ENCODE data around the gene LNX1. TPM values are rescaled to one million over a fixed set of nuclear protein-coding genes. Genes with fewer than 3 reads are reported as not detected.

LNX1 gene
- total and polyA plus RNA-seq, 10 of the 15 experiments (the other 5 are each of a cell fraction or from before 2014, with no cell fraction given), result 0.72 to 1.4 (median 1.0) TPM

DNA sequence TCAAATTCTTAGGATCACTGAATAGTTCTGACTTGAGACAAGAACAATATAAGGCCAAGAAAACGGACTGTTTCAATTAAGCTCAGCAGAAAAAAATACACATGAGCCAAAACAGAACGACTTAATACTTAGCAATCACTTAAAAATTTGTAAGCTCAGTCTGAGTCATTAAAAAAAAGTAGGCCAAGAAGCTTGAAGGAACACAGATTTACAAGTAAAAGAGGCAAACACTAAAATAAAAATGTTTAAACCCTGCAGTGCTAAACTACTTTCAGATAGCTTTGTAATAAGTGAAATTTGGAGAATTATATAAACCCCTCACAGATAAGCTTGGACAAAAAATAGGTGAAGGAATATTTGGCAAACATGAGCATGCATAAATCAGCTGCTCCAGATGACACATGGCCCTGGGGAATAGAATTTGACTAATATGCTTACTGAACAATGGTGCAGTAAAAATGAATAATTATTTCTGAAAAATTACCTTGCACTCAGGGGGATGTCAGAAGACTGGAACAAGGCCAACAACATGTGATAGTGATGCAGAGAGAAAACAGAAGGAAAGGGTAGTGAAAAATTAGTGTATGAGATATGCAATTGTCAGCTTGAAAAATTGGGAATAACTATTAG lies 49.6 kb downstream of the LNX1 start:
- RAD21 ChIA-PET (ENCODE audit: unreplicated experiment), result interaction anchor here (0.9 to 2.2 kb wide), 6 partner anchors 9 to 163 kb away, joined by 3 to 18 read pairs (median 5); no protein-coding TSS in a partner anchor
- Histone ChIP-seq H3K4me3 (no peak overlapping the region), H3K4me2 (ENCODE audit: control insufficient read depth, insufficient read depth) (no peak overlapping the region), H3K79me2 (ENCODE audit: control insufficient read depth, insufficient read depth, low read length) (no peaks in the 10 kb centered on the region), H3K27me3 (replicated peaks in 1 of 2; ENCODE audit: control insufficient read depth in 2 of 2, insufficient read depth in 2 of 2, low read length in 1 of 2) (no peaks in the 10 kb centered on the region), H3K9ac (ENCODE audit: control insufficient read depth, insufficient read depth, low read length) (no peak overlapping the region), H3K9me3 (replicated peaks; ENCODE audit: control insufficient read depth, insufficient read depth, low read length) (no peaks in the 10 kb centered on the region), H3K36me3 (ENCODE audit: control insufficient read depth in 2 of 2, insufficient read depth in 2 of 2, low read length in 1 of 2) (no peaks in the 10 kb centered on the region), H4K20me1 (ENCODE audit: control insufficient read depth, insufficient read depth) (no peaks in the 10 kb centered on the region), H3K4me1 (ENCODE audit: control insufficient read depth, insufficient read depth, low read length) (no peaks in the 10 kb centered on the region), H2AFZ (ENCODE audit: control insufficient read depth, low read depth, low read length) (no peak overlapping the region), H3K27ac (ENCODE audit: control insufficient read depth, insufficient read depth) (no peak overlapping the region)
- DNase-seq (ENCODE audit: low read depth, low spot score) (no peak), FAIRE-seq (no peak), ATAC-seq (peak; percentile 61)
- POLR2A ChIA-PET, result interaction anchor here (0.9 to 1.7 kb wide), 4 partner anchors 12 to 104 kb away, joined by 3 to 6 read pairs (median 4); no protein-coding TSS in a partner anchor
- intact Hi-C loops (cut with micrococcal nuclease; ENCODE audit: unreplicated experiment), result no loop called here
- CTCF ChIA-PET, result interaction anchor here (0.6 to 1.3 kb wide), 7 partner anchors 9 to 475 kb away, joined by 3 to 5 read pairs (median 3); no protein-coding TSS in a partner anchor
- SMC1A ChIA-PET (ENCODE audit: uncharacterized antibody, unreplicated experiment), result interaction anchor here (0.7 to 2.7 kb wide), 11 partner anchors 13 to 110 kb away, joined by 3 to 10 read pairs (median 3); no protein-coding TSS in a partner anchor
- 0% methylated on average over 2 of the region's 2 CpGs for WGBS (ENCODE audit: insufficient coverage, insufficient replicate concordance, low lambda C conversion rate, missing lambda C conversion rate)
- in situ Hi-C loops (cut with MboI), result no loop called here
- BruUV-seq (replicated peaks), result no TSS peak
- 0 out of 4 replicates have a peak, but pooled peaks of 1 of the 2 experiments have one; percentile 26 for TF ChIP-seq IKZF2 (IDR thresholded peaks at IDR 0.05)
- TF ChIP-seq, protein P1, sequence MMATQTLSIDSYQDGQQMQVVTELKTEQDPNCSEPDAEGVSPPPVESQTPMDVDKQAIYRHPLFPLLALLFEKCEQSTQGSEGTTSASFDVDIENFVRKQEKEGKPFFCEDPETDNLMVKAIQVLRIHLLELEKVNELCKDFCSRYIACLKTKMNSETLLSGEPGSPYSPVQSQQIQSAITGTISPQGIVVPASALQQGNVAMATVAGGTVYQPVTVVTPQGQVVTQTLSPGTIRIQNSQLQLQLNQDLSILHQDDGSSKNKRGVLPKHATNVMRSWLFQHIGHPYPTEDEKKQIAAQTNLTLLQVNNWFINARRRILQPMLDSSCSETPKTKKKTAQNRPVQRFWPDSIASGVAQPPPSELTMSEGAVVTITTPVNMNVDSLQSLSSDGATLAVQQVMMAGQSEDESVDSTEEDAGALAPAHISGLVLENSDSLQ (IDR thresholded peaks at IDR 0.05), result peak; percentile 33; the same call in 1 of the 2 replicates
- TF ChIP-seq MEF2B (IDR thresholded peaks at IDR 0.05; ENCODE audit: partially characterized antibody, poor library complexity, severe bottlenecking), result peak; percentile 87
- TF ChIP-seq, protein P2, sequence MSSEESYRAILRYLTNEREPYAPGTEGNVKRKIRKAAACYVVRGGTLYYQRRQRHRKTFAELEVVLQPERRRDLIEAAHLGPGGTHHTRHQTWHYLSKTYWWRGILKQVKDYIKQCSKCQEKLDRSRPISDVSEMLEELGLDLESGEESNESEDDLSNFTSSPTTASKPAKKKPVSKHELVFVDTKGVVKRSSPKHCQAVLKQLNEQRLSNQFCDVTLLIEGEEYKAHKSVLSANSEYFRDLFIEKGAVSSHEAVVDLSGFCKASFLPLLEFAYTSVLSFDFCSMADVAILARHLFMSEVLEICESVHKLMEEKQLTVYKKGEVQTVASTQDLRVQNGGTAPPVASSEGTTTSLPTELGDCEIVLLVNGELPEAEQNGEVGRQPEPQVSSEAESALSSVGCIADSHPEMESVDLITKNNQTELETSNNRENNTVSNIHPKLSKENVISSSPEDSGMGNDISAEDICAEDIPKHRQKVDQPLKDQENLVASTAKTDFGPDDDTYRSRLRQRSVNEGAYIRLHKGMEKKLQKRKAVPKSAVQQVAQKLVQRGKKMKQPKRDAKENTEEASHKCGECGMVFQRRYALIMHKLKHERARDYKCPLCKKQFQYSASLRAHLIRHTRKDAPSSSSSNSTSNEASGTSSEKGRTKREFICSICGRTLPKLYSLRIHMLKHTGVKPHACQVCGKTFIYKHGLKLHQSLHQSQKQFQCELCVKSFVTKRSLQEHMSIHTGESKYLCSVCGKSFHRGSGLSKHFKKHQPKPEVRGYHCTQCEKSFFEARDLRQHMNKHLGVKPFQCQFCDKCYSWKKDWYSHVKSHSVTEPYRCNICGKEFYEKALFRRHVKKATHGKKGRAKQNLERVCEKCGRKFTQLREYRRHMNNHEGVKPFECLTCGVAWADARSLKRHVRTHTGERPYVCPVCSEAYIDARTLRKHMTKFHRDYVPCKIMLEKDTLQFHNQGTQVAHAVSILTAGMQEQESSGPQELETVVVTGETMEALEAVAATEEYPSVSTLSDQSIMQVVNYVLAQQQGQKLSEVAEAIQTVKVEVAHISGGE (CRISPR knock-in tag; IDR thresholded peaks at IDR 0.05), result no peak
- TF ChIP-seq POU2F2 (IDR thresholded peaks at IDR 0.05; ENCODE audit: borderline replicate concordance, low read depth, low read length), result peak; percentile 53; the same call in 1 of the 3 replicates
- TF ChIP-seq, protein P3, sequence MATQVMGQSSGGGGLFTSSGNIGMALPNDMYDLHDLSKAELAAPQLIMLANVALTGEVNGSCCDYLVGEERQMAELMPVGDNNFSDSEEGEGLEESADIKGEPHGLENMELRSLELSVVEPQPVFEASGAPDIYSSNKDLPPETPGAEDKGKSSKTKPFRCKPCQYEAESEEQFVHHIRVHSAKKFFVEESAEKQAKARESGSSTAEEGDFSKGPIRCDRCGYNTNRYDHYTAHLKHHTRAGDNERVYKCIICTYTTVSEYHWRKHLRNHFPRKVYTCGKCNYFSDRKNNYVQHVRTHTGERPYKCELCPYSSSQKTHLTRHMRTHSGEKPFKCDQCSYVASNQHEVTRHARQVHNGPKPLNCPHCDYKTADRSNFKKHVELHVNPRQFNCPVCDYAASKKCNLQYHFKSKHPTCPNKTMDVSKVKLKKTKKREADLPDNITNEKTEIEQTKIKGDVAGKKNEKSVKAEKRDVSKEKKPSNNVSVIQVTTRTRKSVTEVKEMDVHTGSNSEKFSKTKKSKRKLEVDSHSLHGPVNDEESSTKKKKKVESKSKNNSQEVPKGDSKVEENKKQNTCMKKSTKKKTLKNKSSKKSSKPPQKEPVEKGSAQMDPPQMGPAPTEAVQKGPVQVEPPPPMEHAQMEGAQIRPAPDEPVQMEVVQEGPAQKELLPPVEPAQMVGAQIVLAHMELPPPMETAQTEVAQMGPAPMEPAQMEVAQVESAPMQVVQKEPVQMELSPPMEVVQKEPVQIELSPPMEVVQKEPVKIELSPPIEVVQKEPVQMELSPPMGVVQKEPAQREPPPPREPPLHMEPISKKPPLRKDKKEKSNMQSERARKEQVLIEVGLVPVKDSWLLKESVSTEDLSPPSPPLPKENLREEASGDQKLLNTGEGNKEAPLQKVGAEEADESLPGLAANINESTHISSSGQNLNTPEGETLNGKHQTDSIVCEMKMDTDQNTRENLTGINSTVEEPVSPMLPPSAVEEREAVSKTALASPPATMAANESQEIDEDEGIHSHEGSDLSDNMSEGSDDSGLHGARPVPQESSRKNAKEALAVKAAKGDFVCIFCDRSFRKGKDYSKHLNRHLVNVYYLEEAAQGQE (IDR thresholded peaks at IDR 0.05; ENCODE audit: low read depth, low read length), result no peak
- TF ChIP-seq, protein P4, sequence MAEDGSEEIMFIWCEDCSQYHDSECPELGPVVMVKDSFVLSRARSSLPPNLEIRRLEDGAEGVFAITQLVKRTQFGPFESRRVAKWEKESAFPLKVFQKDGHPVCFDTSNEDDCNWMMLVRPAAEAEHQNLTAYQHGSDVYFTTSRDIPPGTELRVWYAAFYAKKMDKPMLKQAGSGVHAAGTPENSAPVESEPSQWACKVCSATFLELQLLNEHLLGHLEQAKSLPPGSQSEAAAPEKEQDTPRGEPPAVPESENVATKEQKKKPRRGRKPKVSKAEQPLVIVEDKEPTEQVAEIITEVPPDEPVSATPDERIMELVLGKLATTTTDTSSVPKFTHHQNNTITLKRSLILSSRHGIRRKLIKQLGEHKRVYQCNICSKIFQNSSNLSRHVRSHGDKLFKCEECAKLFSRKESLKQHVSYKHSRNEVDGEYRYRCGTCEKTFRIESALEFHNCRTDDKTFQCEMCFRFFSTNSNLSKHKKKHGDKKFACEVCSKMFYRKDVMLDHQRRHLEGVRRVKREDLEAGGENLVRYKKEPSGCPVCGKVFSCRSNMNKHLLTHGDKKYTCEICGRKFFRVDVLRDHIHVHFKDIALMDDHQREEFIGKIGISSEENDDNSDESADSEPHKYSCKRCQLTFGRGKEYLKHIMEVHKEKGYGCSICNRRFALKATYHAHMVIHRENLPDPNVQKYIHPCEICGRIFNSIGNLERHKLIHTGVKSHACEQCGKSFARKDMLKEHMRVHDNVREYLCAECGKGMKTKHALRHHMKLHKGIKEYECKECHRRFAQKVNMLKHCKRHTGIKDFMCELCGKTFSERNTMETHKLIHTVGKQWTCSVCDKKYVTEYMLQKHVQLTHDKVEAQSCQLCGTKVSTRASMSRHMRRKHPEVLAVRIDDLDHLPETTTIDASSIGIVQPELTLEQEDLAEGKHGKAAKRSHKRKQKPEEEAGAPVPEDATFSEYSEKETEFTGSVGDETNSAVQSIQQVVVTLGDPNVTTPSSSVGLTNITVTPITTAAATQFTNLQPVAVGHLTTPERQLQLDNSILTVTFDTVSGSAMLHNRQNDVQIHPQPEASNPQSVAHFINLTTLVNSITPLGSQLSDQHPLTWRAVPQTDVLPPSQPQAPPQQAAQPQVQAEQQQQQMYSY (CRISPR knock-in tag; IDR thresholded peaks at IDR 0.05), result no peak

Measured in GM12878 (cell line).